Liver (tissue), 9 donors: ENCODE results near the gene PAX5. TPM values are rescaled to one million over a fixed set of nuclear protein-coding genes. Genes with fewer than 3 reads are reported as not detected.

Source experiments
- DNase-seq: peaks from one replicate; pipeline ENCODE4 v3.0.0-alpha.2; 2017; ENCODE audit warnings: low spot score
- H3K27ac ChIP-seq, 2 donors: one replicate each; pipeline ENCODE4 v1.7.0; 2013; ENCODE audit warnings: inconsistent platforms in 2 of 2, low read length in 2 of 2, control low read depth in 1 of 2, low read depth in 1 of 2, mild to moderate bottlenecking in 1 of 2
- H3K27me3 ChIP-seq, 4 donors: one replicate each; pipeline versions ENCODE4 v1.6.1 to v1.7.0; 2013; ENCODE audit warnings: low read length in 3 of 4, inconsistent platforms in 1 of 4, mild to moderate bottlenecking in 1 of 4, moderate library complexity in 1 of 4; ENCODE audit not compliant: control insufficient read depth in 4 of 4, insufficient read depth in 4 of 4
- H3K36me3 ChIP-seq, 4 donors: one replicate each; pipeline versions ENCODE4 v1.6.1 to v1.7.0; 2013; ENCODE audit warnings: low read length in 3 of 4, mild to moderate bottlenecking in 3 of 4, low read depth in 1 of 4, moderate library complexity in 1 of 4; ENCODE audit not compliant: control insufficient read depth in 4 of 4, insufficient read depth in 3 of 4
- H3K4me1 ChIP-seq, 4 donors: one replicate each; pipeline versions ENCODE4 v1.6.1 to v1.7.0; 2013; ENCODE audit warnings: low read length in 3 of 4, mild to moderate bottlenecking in 3 of 4, moderate library complexity in 1 of 4; ENCODE audit not compliant: control insufficient read depth in 4 of 4, insufficient read depth in 4 of 4
- H3K4me3 ChIP-seq, 3 donors: one replicate each; pipeline versions ENCODE4 v1.6.1 to v1.7.0; 2013; ENCODE audit warnings: low read length in 3 of 3, control low read depth in 1 of 3, low read depth in 1 of 3, mild to moderate bottlenecking in 1 of 3
- H3K9ac ChIP-seq, 2 donors: one replicate each; pipeline ENCODE4 v1.7.0; 2013; ENCODE audit warnings: low read length in 2 of 2, mild to moderate bottlenecking in 2 of 2, moderate library complexity in 2 of 2, control low read depth in 1 of 2, low read depth in 1 of 2
- H3K9me3 ChIP-seq, 4 donors: one replicate each; pipeline versions ENCODE4 v1.6.1 to v1.7.0; 2013; ENCODE audit warnings: low read length in 3 of 4; ENCODE audit not compliant: control insufficient read depth in 4 of 4
- ATF3 ChIP-seq: IDR thresholded peaks from 2 replicates; pipeline ENCODE4 v1.6.1; 2016; ENCODE audit warnings: antibody characterized with exemption
- EGR1 ChIP-seq, 2 donors: IDR thresholded peaks; 2 replicates each; pipeline ENCODE4 v1.6.1; 2016 to 2018; ENCODE audit warnings: antibody characterized with exemption in 2 of 2, low read depth in 2 of 2
- FOXA2 ChIP-seq: IDR thresholded peaks from 2 replicates; pipeline ENCODE4 v1.6.1; 2016; ENCODE audit warnings: antibody characterized with exemption
- GABPA ChIP-seq, 2 donors: IDR thresholded peaks in 1 of 2; conservative IDR thresholded peaks in 1 of 2; 2 replicates each; pipeline ENCODE4 v1.6.1; 2016; ENCODE audit warnings: antibody characterized with exemption in 2 of 2, mild to moderate bottlenecking in 1 of 2, moderate library complexity in 1 of 2
- HNF4A ChIP-seq, 2 donors: conservative IDR thresholded peaks; 2 replicates each; pipeline ENCODE4 v1.6.1; 2016; ENCODE audit warnings: antibody characterized with exemption in 2 of 2, mild to moderate bottlenecking in 2 of 2
- HNF4G ChIP-seq: IDR thresholded peaks from 2 replicates; pipeline ENCODE4 v1.6.1; 2016; ENCODE audit warnings: antibody characterized with exemption
- JUND ChIP-seq, 2 donors: IDR thresholded peaks; 2 replicates each; pipeline ENCODE4 v1.6.1; 2016; ENCODE audit warnings: antibody characterized with exemption in 2 of 2
- MAX ChIP-seq: IDR thresholded peaks from 2 replicates; pipeline ENCODE4 v1.6.1; 2016; ENCODE audit warnings: antibody characterized with exemption
- NR2F2 ChIP-seq: IDR thresholded peaks from 2 replicates; pipeline ENCODE4 v1.6.1; 2016; ENCODE audit warnings: antibody characterized with exemption
- RAD21 ChIP-seq, 2 donors: IDR thresholded peaks; 2 replicates each; pipeline ENCODE4 v1.6.1; 2016; ENCODE audit warnings: antibody characterized with exemption in 2 of 2, mild to moderate bottlenecking in 2 of 2
- REST ChIP-seq: IDR thresholded peaks from 2 replicates; pipeline ENCODE4 v1.6.1; 2016; ENCODE audit warnings: antibody characterized with exemption, mild to moderate bottlenecking
- RXRA ChIP-seq, 2 donors: IDR thresholded peaks; 2 replicates each; pipeline ENCODE4 v1.6.1; 2017 to 2018; ENCODE audit warnings: antibody characterized with exemption in 2 of 2, mild to moderate bottlenecking in 1 of 2
- SP1 ChIP-seq: IDR thresholded peaks from 2 replicates; pipeline ENCODE4 v1.6.1; 2018; ENCODE audit warnings: antibody characterized with exemption, mild to moderate bottlenecking
- TAF1 ChIP-seq: conservative IDR thresholded peaks from 2 replicates; pipeline ENCODE4 v1.6.1; 2016; ENCODE audit warnings: antibody characterized with exemption, mild to moderate bottlenecking
- YY1 ChIP-seq: IDR thresholded peaks from 2 replicates; pipeline ENCODE4 v1.6.1; 2016; ENCODE audit warnings: antibody characterized with exemption, mild to moderate bottlenecking
- WGBS: extraction: QIAGEN DNeasy Blood & Tissue Kit; methylation state at CpG from one replicate; pipeline ENCODE4 v1.1.7; 2013; 5-methylcytosine and 5-hydroxymethylcytosine counted together
- polyA plus RNA-seq, 2 donors: library from polyadenylated mRNA; stranded (reverse) in 1 of 2; unstranded in 1 of 2; fragments of 200-250 nt in 1 of 2; fragments of >200 nt in 1 of 2; fragmentation: Nextera tagmentation in 1 of 2; extraction: Ambion mirVana in 1 of 2; gene quantifications; one replicate each; pipeline versions ENCODE4 v1.2.1 to v1.2.3, GENCODE V29; 2013 to 2015
- total RNA-seq, 2 donors: library from RNA; depleted of rRNA; stranded (reverse); fragments of >200 nt; gene quantifications; one replicate each; pipeline ENCODE4 v1.2.3, GENCODE V29; 2014
- TF ChIP-seq, protein P1 (sequence below): IDR thresholded peaks from 2 replicates; pipeline ENCODE4 v1.6.1; 2016; ENCODE audit warnings: antibody characterized with exemption
- TF ChIP-seq, protein P2 (sequence below): fragments of 150-350 bp; IDR thresholded peaks from 2 replicates; pipeline ENCODE4 v1.5.1; 2017; ENCODE audit warnings: improper control_type of control experiment, low read depth, low read length; ENCODE audit not compliant: missing input control
- donor health status: healthy.
- donor health status: healthy.
- donor health status: healthy.
- donor health status: healthy.
- donor health status: healthy.

The PAX5 gene
- total and polyA plus RNA-seq, 4 donors = 0.05 to 2.7 (median 0.11) TPM

DNA sequence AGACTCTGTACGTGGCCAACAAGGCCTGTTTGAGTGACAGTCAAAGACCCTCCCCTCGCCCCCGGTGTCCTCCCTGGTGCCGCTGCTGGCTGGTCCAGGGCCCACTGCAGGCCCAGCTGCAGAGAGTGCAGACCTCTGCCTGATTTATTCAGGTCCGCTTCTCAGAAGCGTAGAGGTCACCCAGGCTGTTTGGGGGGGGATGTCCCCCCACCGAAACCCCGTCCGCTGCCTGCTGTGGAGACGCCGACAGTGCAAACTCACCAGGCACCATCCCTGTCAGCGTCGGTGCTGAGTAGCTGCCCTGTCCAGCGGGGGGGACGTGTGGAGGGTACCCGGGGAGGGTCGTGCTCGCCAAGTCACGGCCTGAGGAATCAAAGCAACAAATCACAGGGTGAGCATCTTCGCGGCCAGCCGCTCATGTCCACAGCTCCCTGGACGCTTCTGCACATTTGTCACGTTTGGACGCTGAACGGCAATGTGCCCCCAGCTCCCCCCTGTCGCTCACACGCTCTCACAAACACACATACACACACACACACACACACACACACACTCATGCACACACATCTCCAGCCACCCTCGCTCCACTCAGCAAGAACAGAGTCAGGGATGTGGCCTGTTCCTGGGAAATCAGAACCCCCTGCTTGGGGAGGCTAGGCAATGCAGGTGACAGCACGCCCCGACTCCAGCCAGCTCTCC is 152.2 kb downstream of the PAX5 start:
- Histone ChIP-seq H3K27ac (no peak overlapping the region), H3K9me3 (no peaks in the 10 kb centered on the region), H3K4me3 (no peak overlapping the region), H3K9ac (no peak overlapping the region), H3K4me1 (no peaks in the 10 kb centered on the region), H3K36me3 (no peaks in the 10 kb centered on the region), H3K27me3 (peaks cover 0 to 6% (median 0%) of the 10 kb centered on the region in 4 donors)
- DNase-seq = no peak
- no peak for TF ChIP-seq HNF4A (conservative IDR thresholded peaks at IDR 0.05)
- TF ChIP-seq, protein P1, sequence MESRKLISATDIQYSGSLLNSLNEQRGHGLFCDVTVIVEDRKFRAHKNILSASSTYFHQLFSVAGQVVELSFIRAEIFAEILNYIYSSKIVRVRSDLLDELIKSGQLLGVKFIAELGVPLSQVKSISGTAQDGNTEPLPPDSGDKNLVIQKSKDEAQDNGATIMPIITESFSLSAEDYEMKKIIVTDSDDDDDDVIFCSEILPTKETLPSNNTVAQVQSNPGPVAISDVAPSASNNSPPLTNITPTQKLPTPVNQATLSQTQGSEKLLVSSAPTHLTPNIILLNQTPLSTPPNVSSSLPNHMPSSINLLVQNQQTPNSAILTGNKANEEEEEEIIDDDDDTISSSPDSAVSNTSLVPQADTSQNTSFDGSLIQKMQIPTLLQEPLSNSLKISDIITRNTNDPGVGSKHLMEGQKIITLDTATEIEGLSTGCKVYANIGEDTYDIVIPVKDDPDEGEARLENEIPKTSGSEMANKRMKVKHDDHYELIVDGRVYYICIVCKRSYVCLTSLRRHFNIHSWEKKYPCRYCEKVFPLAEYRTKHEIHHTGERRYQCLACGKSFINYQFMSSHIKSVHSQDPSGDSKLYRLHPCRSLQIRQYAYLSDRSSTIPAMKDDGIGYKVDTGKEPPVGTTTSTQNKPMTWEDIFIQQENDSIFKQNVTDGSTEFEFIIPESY = no peak
- TF ChIP-seq, protein P2, sequence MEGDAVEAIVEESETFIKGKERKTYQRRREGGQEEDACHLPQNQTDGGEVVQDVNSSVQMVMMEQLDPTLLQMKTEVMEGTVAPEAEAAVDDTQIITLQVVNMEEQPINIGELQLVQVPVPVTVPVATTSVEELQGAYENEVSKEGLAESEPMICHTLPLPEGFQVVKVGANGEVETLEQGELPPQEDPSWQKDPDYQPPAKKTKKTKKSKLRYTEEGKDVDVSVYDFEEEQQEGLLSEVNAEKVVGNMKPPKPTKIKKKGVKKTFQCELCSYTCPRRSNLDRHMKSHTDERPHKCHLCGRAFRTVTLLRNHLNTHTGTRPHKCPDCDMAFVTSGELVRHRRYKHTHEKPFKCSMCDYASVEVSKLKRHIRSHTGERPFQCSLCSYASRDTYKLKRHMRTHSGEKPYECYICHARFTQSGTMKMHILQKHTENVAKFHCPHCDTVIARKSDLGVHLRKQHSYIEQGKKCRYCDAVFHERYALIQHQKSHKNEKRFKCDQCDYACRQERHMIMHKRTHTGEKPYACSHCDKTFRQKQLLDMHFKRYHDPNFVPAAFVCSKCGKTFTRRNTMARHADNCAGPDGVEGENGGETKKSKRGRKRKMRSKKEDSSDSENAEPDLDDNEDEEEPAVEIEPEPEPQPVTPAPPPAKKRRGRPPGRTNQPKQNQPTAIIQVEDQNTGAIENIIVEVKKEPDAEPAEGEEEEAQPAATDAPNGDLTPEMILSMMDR = no peak
- TF ChIP-seq REST = no peak
- TF ChIP-seq RAD21 (IDR thresholded peaks at IDR 0.05) = no peak
- TF ChIP-seq TAF1 = no peak
- TF ChIP-seq YY1 = no peak
- TF ChIP-seq SP1 = no peak
- no peak for TF ChIP-seq ATF3
- TF ChIP-seq JUND (IDR thresholded peaks at IDR 0.05) = no peak
- TF ChIP-seq GABPA (IDR thresholded peaks at IDR 0.05 in 1 of 2, conservative IDR thresholded peaks at IDR 0.05 in 1 of 2) = no peak
- TF ChIP-seq HNF4G = no peak
- TF ChIP-seq MAX = no peak
- WGBS = 84% methylated on average over 31 of the region's 31 CpGs

- no peak for DNase-seq
- H3K36me3 ChIP-seq = no peaks in the 10 kb centered on the region
- WGBS = 89% methylated on average over 14 of the region's 14 CpGs
- no peak overlapping the region for H3K27ac ChIP-seq
- H3K9ac ChIP-seq = no peak overlapping the region
- H3K9me3 ChIP-seq = no peaks in the 10 kb centered on the region
- H3K4me3 ChIP-seq = no peak overlapping the region
- no peaks in the 10 kb centered on the region for H3K4me1 ChIP-seq
- peaks cover 0 to 6% (median 0%) of the 10 kb centered on the region in 4 donors for H3K27me3 ChIP-seq
- TF ChIP-seq, protein P2 = no peak
- TF ChIP-seq YY1 = no peak
- TF ChIP-seq MAX = no peak
- TF ChIP-seq SP1 = no peak
- no peak for TF ChIP-seq RXRA (IDR thresholded peaks at IDR 0.05)
- no peak for TF ChIP-seq RAD21 (IDR thresholded peaks at IDR 0.05)
- TF ChIP-seq ATF3 = no peak
- TF ChIP-seq HNF4G = no peak
- no peak for TF ChIP-seq NR2F2
- TF ChIP-seq JUND (IDR thresholded peaks at IDR 0.05) = no peak
- TF ChIP-seq TAF1 = no peak
- no peak for TF ChIP-seq EGR1 (IDR thresholded peaks at IDR 0.05; ENCODE audit: low read depth in 2 of 2)
- TF ChIP-seq FOXA2 = no peak
- TF ChIP-seq GABPA (IDR thresholded peaks at IDR 0.05 in 1 of 2, conservative IDR thresholded peaks at IDR 0.05 in 1 of 2) = no peak
- TF ChIP-seq, protein P1 = no peak
- TF ChIP-seq HNF4A (conservative IDR thresholded peaks at IDR 0.05) = no peak
Observed at GRCh38 chr9:36881316-36881715, 152.8 kb downstream of the PAX5 start.
